ENCODE results near the gene SLIT3. TPM values are rescaled to one million over a fixed set of nuclear protein-coding genes. Genes with fewer than 3 reads are reported as not detected.

The SLIT3 gene
- total and polyA plus RNA-seq, 2 experiments from 2014 or later = 58.4 to 96.7 TPM

GRCh38 chr5:168801567-168801966 lies 499.4 kb downstream of the SLIT3 start:
- H3K4me2 ChIP-seq = no peak overlapping the region
- no peak for DNase-seq (ENCODE audit: low spot score)
- H3K4me1 ChIP-seq (ENCODE audit: insufficient read depth) = no peaks in the 10 kb centered on the region
- H3K79me2 ChIP-seq = no peaks in the 10 kb centered on the region
- H3K4me3 ChIP-seq = no peak overlapping the region
- no peak overlapping the region for H3K27ac ChIP-seq
- no peak overlapping the region for H2AFZ ChIP-seq
- no peaks in the 10 kb centered on the region for H4K20me1 ChIP-seq (ENCODE audit: insufficient read depth, poor library complexity, severe bottlenecking)
- no peaks in the 10 kb centered on the region for H3K9me3 ChIP-seq (ENCODE audit: low read depth)
- H3K36me3 ChIP-seq (replicated peaks; ENCODE audit: insufficient read depth, low read depth) = no peaks in the 10 kb centered on the region
- TF ChIP-seq, protein P1, sequence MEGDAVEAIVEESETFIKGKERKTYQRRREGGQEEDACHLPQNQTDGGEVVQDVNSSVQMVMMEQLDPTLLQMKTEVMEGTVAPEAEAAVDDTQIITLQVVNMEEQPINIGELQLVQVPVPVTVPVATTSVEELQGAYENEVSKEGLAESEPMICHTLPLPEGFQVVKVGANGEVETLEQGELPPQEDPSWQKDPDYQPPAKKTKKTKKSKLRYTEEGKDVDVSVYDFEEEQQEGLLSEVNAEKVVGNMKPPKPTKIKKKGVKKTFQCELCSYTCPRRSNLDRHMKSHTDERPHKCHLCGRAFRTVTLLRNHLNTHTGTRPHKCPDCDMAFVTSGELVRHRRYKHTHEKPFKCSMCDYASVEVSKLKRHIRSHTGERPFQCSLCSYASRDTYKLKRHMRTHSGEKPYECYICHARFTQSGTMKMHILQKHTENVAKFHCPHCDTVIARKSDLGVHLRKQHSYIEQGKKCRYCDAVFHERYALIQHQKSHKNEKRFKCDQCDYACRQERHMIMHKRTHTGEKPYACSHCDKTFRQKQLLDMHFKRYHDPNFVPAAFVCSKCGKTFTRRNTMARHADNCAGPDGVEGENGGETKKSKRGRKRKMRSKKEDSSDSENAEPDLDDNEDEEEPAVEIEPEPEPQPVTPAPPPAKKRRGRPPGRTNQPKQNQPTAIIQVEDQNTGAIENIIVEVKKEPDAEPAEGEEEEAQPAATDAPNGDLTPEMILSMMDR (IDR thresholded peaks at IDR 0.05; ENCODE audit: poor library complexity) = no peak
- no peak for TF ChIP-seq EZH2phosphoT487 (IDR thresholded peaks at IDR 0.05; ENCODE audit: low read depth, severe bottlenecking, unreplicated experiment)
- no peak for TF ChIP-seq EZH2 (IDR thresholded peaks at IDR 0.05; ENCODE audit: borderline replicate concordance)
- no peaks in the 10 kb centered on the region for H3K27me3 ChIP-seq
- WGBS (ENCODE audit: low lambda C conversion rate, missing lambda C conversion rate) = 83% methylated on average over 7 of the region's 7 CpGs
- H3K9me2 ChIP-seq (replicated peaks; ENCODE audit: insufficient read depth) = no peaks in the 10 kb centered on the region

DNA sequence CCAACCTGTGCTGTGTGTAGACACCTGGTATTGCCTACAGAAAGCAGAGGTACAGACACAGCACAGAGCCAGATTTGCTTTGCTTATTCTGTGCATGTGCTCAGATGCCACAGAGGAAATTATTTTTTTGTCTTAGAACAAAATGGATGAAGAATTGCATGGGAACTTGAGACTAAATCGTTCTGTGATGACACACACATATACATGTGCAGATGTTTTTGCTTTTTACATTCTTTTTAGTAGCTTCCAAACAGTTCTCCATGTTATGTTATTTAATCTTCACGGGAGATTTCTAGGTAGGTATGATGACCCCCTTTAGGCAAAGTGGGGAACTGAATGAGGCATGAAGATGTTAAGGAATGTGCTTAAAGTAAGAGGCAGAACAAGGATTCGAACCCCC lies 500.2 kb downstream of the SLIT3 start:
- Histone ChIP-seq H3K9me2 (replicated peaks; ENCODE audit: insufficient read depth) (no peaks in the 10 kb centered on the region), H3K27ac (no peak overlapping the region), H3K4me1 (ENCODE audit: insufficient read depth) (no peaks in the 10 kb centered on the region), H3K4me3 (no peak overlapping the region), H2AFZ (no peak overlapping the region), H3K79me2 (no peaks in the 10 kb centered on the region), H3K4me2 (no peak overlapping the region), H3K27me3 (no peaks in the 10 kb centered on the region), H3K9me3 (ENCODE audit: low read depth) (no peaks in the 10 kb centered on the region), H4K20me1 (ENCODE audit: insufficient read depth, poor library complexity, severe bottlenecking) (no peaks in the 10 kb centered on the region), H3K36me3 (replicated peaks; ENCODE audit: insufficient read depth, low read depth) (no peaks in the 10 kb centered on the region)
- no peak for TF ChIP-seq EZH2 (IDR thresholded peaks at IDR 0.05; ENCODE audit: borderline replicate concordance)
- TF ChIP-seq EZH2phosphoT487 (IDR thresholded peaks at IDR 0.05; ENCODE audit: low read depth, severe bottlenecking, unreplicated experiment) = no peak
- TF ChIP-seq, protein P1 (IDR thresholded peaks at IDR 0.05; ENCODE audit: poor library complexity) = no peak
- WGBS (ENCODE audit: low lambda C conversion rate, missing lambda C conversion rate) = 95% methylated on average over 3 of the region's 3 CpGs
- DNase-seq (ENCODE audit: low spot score) = no peak

DNA sequence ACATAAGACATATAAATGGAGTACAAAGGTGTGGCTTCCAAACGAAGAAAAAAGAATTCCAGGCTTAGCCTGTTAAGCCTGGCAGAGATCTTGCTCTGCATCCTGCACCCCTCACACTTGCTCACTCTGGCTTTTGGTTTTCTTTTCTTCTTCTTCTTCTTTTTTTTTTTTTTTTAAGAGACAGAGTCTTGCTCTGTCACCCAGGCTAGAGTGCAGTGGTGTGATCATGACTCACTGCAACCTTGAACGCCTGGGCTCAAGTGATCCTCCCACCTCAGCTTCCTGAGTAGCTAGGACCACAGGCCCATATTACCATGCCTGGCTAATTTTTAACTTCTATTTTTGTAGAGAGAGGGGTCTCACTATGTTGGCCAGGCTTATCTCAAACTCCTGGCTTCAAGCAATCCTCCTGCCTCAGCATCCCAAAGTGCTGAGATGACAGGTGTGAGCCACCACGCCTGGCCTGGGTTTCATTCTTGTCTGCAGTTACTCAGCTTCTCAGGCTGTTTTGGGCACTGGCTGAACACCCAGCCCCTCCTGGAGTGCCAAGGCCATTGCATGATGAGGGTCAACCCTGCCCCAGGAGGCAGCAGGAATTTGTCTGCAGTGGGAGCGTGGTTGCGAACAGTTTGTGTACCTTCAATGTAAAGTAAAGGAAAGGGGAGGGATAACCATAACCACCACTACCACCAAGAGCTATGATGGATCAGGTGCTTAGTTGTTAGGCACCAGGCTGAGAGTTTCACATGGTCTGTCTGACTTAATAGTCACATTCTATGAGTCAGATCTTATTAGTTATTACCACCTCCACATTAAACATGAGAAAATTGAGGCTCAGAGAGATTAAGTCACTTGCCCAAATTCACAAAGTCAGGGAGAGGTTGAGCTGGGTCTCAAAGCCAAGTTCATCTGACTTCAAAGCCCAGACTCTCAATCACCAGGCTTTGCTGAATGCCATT lies 502.6 kb downstream of the SLIT3 start:
- WGBS (ENCODE audit: low lambda C conversion rate, missing lambda C conversion rate) = 88% methylated on average over 5 of the region's 5 CpGs
- no peak for TF ChIP-seq EZH2phosphoT487 (IDR thresholded peaks at IDR 0.05; ENCODE audit: low read depth, severe bottlenecking, unreplicated experiment)
- TF ChIP-seq EZH2 (IDR thresholded peaks at IDR 0.05; ENCODE audit: borderline replicate concordance) = no peak
- TF ChIP-seq, protein P1 (IDR thresholded peaks at IDR 0.05; ENCODE audit: poor library complexity) = no peak
- H4K20me1 ChIP-seq (ENCODE audit: insufficient read depth, poor library complexity, severe bottlenecking) = no peaks in the 10 kb centered on the region

More for the DNA sequence above, 502.6 kb downstream of the SLIT3 start:
- Histone ChIP-seq H3K4me3 (no peak overlapping the region), H3K4me1 (ENCODE audit: insufficient read depth) (peaks cover 12% of the 10 kb centered on the region), H3K4me2 (no peak overlapping the region), H3K27ac (peak overlapping the region; percentile 57), H2AFZ (no peak overlapping the region), H3K36me3 (replicated peaks; ENCODE audit: insufficient read depth, low read depth) (no peaks in the 10 kb centered on the region), H3K27me3 (no peaks in the 10 kb centered on the region), H3K79me2 (no peaks in the 10 kb centered on the region), H3K9me2 (replicated peaks; ENCODE audit: insufficient read depth) (no peaks in the 10 kb centered on the region), H3K9me3 (ENCODE audit: low read depth) (no peaks in the 10 kb centered on the region)
- DNase-seq (ENCODE audit: low spot score) = no peak
